IPS DF 6.9 (cell line): Measurements from ENCODE around the gene PSMD2.

Experiments
- DNase-seq: peaks from one replicate; pipeline ENCODE4 v3.0.0-alpha.2; 2013; ENCODE audit warnings: low read depth, low spot score
- H3K27ac ChIP-seq: one replicate; pipeline ENCODE4 v1.5.1; 2013; ENCODE audit warnings: low read length, control low read depth
- H3K27me3 ChIP-seq: 2 replicates; pipeline ENCODE4 v1.6.1; 2013; ENCODE audit warnings: mild to moderate bottlenecking, low read length; ENCODE audit not compliant: control insufficient read depth, insufficient read depth
- H3K36me3 ChIP-seq: 2 replicates; pipeline ENCODE4 v1.6.1; 2013; ENCODE audit warnings: low read length; ENCODE audit not compliant: control insufficient read depth, insufficient read depth
- H3K4me1 ChIP-seq: 2 replicates; pipeline ENCODE4 v1.6.1; 2013; ENCODE audit warnings: low read length; ENCODE audit not compliant: control insufficient read depth, insufficient read depth
- H3K4me3 ChIP-seq: 2 replicates; pipeline ENCODE4 v1.5.1; 2013; ENCODE audit warnings: mild to moderate bottlenecking, low read length
- H3K9me3 ChIP-seq: 2 replicates; pipeline ENCODE4 v1.6.1; 2013; ENCODE audit warnings: low read length, inconsistent platforms; ENCODE audit not compliant: control insufficient read depth, insufficient read depth
- WGBS: extraction: QIAGEN DNeasy Blood & Tissue Kit; methylation state at CpG from one replicate; pipeline ENCODE4 v1.1.7; 2013; ENCODE audit warnings: mixed read lengths, missing lambda C conversion rate; ENCODE audit not compliant: insufficient read length, insufficient coverage; 5-methylcytosine and 5-hydroxymethylcytosine counted together

Gene PSMD2

DNA sequence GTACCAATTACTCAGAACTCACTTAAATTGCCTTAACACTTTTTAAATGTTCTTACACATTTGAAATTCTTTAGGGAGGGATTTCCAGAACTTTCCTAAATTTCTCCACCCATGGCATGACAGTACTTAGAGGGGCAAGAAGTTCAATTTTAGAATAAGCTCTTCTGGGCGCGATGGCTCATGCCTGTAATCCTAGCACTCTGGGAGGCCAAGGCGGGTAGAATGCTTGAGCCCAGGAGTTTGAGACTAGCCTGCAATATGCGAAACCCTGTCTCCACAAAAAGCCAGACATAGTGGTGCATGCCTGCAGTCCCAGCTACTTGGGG lies 49.0 kb downstream of the PSMD2 start:
- H3K27me3 ChIP-seq, result no peaks in the 10 kb centered on the region
- no CpG with 5 or more reads among the region's 4 CpGs for WGBS

GRCh38 chr3:184349563-184350470 lies 50.8 kb downstream of the PSMD2 start:
- no peak overlapping the region for H3K4me3 ChIP-seq
- no CpG with 5 or more reads among the region's 10 CpGs for WGBS
- no peak for DNase-seq
- no peaks in the 10 kb centered on the region for H3K27me3 ChIP-seq
- no peak overlapping the region for H3K27ac ChIP-seq
- H3K36me3 ChIP-seq, result peaks cover 6% of the 10 kb centered on the region
- 0 out of 2 replicates have a peak, but pooled peaks cover under 1% of the 10 kb centered on the region for H3K4me1 ChIP-seq
- no peaks in the 10 kb centered on the region for H3K9me3 ChIP-seq

More for the DNA sequence above, 49.0 kb downstream of the PSMD2 start:
- H3K36me3 ChIP-seq, result peaks cover 12% of the 10 kb centered on the region
- no peak overlapping the region for H3K4me3 ChIP-seq
- no peak overlapping the region for H3K27ac ChIP-seq
- peaks cover 3% of the 10 kb centered on the region; the same call in 1 of the 2 replicates for H3K4me1 ChIP-seq
- no peak for DNase-seq
- no peaks in the 10 kb centered on the region for H3K9me3 ChIP-seq

- no peak for DNase-seq
- no CpG with 5 or more reads among the region's 6 CpGs for WGBS
- Histone ChIP-seq H3K27me3 (no peaks in the 10 kb centered on the region), H3K27ac (no peak overlapping the region), H3K36me3 (peaks cover 10% of the 10 kb centered on the region; the same call in 1 of the 2 replicates), H3K4me3 (no peak overlapping the region), H3K9me3 (no peaks in the 10 kb centered on the region), H3K4me1 (no peaks in the 10 kb centered on the region)
Measured at GRCh38 chr3:184350618-184351017, 51.6 kb downstream of the PSMD2 start.

DNA sequence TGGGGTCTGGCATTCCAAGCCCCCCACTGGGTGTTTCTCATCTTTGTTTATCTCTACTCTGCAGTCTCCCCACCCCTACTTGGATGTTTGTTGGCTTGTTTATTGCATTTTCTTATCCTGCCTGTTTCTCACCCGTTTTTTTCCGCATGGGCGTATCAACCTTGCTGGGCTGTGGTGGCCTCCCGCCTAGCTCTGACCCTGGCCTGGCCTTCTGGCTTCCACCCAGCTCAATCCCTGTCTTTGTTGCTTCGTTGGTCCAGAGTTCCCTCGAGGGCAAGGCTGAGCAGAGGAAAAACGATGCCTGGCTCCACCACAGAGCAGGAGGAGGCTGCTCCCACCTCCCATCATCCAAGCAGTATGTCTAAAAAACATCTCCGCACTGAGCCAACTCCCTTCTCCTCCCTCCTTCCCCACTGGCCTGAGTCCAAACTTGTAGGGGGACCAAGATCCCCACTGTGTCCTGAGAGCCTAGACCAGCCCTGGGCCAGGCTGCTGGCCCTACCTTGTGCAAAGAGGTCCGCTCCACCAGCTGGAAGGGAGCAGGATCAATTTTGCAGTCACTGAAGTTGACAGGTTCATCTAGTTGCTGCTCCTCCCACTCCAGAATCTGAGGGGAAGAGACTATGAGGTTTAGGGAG lies 52.6 kb downstream of the PSMD2 start:
- no peak overlapping the region for H3K4me3 ChIP-seq
- no peaks in the 10 kb centered on the region for H3K9me3 ChIP-seq
- no peaks in the 10 kb centered on the region for H3K27me3 ChIP-seq
- WGBS, result no CpG with 5 or more reads among the region's 9 CpGs
- no peaks in the 10 kb centered on the region for H3K4me1 ChIP-seq
- H3K36me3 ChIP-seq, result peaks cover 10% of the 10 kb centered on the region; the same call in 1 of the 2 replicates
- DNase-seq, result no peak
- H3K27ac ChIP-seq, result no peak overlapping the region

GRCh38 chr3:184352149-184352785 lies 53.2 kb downstream of the PSMD2 start:
- no peak for DNase-seq
- Histone ChIP-seq H3K9me3 (no peaks in the 10 kb centered on the region), H3K4me1 (no peaks in the 10 kb centered on the region), H3K4me3 (no peak overlapping the region), H3K27ac (no peak overlapping the region), H3K36me3 (peaks cover 12% of the 10 kb centered on the region), H3K27me3 (no peaks in the 10 kb centered on the region)
- WGBS, result no CpG with 5 or more reads among the region's 15 CpGs

DNA sequence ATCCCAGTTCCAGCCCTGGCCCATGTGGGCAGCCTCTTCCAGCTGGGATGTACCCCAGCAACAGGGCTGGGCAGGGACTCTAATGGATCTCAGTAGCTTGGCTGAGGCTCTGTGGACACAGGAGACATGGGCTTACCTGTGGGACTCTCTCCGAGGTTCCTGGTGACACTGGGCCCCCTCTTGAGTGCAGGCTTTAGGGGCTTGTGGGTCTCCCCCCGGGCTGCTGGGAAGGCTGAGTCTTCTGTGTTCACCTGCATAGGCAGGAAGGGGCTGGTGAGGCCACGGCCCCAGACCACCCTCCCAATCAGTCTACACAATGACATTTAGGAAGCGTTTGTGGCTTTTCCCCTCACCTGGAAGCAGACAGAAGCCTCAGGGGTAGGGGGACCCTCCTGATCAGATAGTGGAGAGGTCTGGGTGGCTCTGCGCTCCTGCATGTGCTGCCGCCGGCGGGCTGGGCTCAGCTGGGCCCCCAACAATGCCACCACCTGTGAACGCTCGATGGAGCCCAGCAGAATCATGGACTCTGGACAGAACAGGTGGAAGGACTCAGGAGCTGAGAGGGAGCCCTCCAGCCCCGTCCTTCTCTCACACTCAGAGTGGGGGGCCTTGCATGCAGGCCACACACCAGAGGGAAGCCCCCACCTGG lies 54.0 kb downstream of the PSMD2 start:
- no peak overlapping the region for H3K4me3 ChIP-seq
- H3K27me3 ChIP-seq, result no peaks in the 10 kb centered on the region
- DNase-seq, result no peak
- no peaks in the 10 kb centered on the region for H3K4me1 ChIP-seq
- WGBS, result no CpG with 5 or more reads among the region's 11 CpGs
- H3K36me3 ChIP-seq, result peaks cover 19% of the 10 kb centered on the region
- H3K9me3 ChIP-seq, result no peaks in the 10 kb centered on the region
- H3K27ac ChIP-seq, result no peak overlapping the region

DNA sequence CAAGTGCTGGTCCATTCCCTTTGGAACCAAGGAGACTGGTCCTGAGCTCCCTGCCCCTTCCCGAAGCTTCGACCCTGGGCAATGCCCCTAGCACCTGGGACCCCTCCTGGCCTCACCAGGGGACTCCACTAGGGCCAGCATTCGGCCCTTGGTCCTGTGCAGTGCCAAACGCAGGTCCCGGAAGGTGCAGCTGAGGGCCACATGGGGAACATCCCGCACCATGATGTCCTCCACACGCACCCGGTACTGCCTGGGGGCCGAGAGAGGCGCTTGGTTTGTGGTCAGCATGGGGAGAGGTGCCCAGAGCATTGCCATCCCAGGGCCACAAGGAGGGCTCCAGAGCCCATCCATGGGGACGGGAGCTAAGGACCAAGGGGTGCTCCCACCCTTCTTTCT lies 54.5 kb downstream of the PSMD2 start:
- H3K36me3 ChIP-seq, result peaks cover 21% of the 10 kb centered on the region
- no peaks in the 10 kb centered on the region for H3K27me3 ChIP-seq
- H3K27ac ChIP-seq, result no peak overlapping the region
- H3K4me1 ChIP-seq, result no peaks in the 10 kb centered on the region
- no peak for DNase-seq
- no peaks in the 10 kb centered on the region for H3K9me3 ChIP-seq
- no peak overlapping the region for H3K4me3 ChIP-seq
- no CpG with 5 or more reads among the region's 11 CpGs for WGBS

DNA sequence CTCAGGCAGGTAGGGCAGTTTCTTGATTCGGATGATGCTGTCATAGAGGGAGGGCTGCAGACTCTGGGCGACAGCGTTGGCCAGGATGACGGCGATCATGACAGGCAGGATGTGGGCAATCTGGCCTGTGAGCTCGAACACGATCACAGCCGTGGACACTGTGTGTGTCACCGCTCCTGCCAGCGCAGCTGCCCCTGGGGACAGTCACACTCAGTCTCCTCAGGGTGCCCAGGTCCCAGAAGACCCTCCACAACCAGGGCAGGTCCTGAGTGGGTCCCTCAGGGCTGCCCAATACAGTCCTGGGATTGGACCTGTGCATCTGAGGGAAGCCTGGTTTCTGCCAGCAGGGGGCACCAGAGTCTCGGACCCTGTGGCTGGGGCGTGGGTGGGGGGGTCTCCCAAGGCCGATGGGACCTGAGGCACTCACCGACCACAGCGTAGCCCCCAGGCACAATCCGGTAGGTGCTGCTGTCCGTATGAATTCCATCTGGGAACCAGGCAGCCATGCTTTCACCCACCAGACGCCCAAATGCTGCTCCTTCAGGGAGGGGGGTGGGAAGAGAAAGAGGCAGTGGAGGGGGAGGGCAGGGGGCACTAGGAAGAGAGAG lies 55.2 kb downstream of the PSMD2 start:
- Histone ChIP-seq H3K36me3 (peaks cover 21% of the 10 kb centered on the region), H3K27ac (no peak overlapping the region), H3K9me3 (no peaks in the 10 kb centered on the region), H3K27me3 (no peaks in the 10 kb centered on the region), H3K4me1 (no peaks in the 10 kb centered on the region), H3K4me3 (no peak overlapping the region)
- no CpG with 5 or more reads among the region's 18 CpGs for WGBS
- DNase-seq, result no peak

GRCh38 chr3:184354754-184355153 lies 55.7 kb downstream of the PSMD2 start:
- no peak overlapping the region for H3K27ac ChIP-seq
- no peak for DNase-seq

More at GRCh38 chr3:184354754-184355153, 55.7 kb downstream of the PSMD2 start:
- no CpG with 5 or more reads among the region's 8 CpGs for WGBS
- H3K4me1 ChIP-seq, result peaks cover 3% of the 10 kb centered on the region; the same call in 1 of the 2 replicates
- H3K36me3 ChIP-seq, result peaks cover 21% of the 10 kb centered on the region
- H3K27me3 ChIP-seq, result no peaks in the 10 kb centered on the region
- no peaks in the 10 kb centered on the region for H3K9me3 ChIP-seq
- H3K4me3 ChIP-seq, result no peak overlapping the region
